GM21786 (cell line): Measurements from ENCODE around the gene SLC2A4.
"Not testable (repeated sequence)": the region's sequence is repeated elsewhere in the genome, so short reads cannot be mapped to it uniquely, and the experiment has no call there.

ENCODE experiments used
- ATAC-seq: cut with Tn5 transposase; IDR thresholded peaks from one replicate; pipeline ENCODE4 v1.9.1; 2021; ENCODE audit not compliant: unreplicated experiment

The SLC2A4 gene

DNA sequence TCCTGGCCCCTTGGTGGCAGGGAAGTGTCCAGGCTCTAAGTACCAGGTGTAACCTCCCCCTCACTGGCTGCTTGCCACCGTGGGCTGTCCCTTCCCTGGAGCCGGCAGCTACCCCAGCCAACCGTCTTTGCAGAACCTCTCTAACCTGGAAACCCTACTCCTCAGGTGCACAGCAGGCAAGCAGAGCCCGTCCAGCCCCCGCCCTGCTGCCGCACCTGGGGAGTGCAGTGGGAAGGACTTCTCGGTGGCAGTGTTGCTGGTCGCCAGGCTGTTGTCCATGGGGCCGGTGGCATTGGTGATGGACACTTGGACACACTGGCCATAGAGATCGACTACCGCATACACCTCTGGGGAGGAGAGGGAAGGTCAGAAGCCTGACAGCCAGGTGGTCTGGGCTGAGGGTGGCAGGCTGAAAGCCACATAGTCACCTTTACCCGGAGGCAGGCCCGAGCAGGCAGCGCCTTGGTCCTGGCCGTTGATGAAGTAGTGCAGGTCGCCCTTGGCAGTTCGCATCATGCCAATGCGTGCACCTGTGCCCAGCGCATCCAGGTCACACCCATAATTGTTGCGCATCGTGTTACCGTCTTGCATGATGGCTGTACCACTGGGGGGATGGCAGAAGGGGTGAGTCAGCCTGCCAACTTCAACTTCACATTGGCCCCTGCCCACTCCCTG is 41.1 kb downstream of the SLC2A4 start:
- no peak for ATAC-seq

DNA sequence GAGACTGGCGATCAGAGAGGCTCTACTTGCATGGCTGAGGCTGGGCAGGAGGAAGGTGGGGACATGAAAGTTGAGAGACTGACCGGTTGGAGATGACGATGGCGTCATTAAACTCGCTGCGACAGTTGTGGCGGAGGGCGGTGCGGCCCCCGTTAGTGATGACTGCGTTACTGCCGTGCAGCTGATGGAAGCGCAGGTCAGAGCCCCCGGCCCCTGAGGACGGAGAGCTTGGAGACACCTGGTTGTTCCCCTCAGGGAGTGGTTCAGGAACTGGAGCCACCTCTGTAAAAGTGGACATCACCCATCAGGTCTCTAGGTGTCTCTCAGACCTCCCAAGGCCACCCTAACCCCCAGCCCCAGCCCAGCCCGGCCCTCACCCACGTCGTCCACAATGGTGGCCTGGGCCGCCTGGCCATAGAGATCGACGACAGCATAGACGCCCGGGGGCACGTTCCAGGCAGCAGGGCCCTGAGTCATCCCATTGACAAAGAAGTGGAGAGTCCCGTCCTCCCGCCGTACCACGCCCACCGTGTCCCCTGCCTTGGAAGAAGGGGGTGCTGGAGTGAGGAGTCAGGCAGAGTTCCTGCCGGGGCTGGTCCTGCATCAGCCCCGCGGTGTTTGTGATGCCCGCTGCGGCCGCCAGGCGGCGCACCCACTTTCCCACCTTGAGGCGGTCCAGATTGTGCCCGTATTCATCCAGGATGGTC is 42.4 kb downstream of the SLC2A4 start:
- ATAC-seq = no peak

DNA sequence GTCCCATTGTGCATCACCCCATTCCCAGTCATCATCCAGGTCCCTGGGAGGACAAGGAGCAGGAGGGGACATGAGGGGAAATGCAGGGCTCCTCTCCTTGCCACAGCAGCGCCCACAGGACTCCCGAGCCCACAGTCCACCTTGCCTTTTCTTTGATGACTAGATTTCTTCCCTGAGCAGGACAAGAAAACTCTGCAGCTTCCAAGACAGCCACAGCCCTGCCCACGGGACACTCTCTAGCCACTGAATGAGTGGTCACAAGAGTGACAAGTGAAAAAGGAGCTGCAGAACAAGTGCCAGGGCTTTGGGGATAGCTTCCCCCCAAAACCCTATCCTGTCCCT is 42.9 kb downstream of the SLC2A4 start:
- ATAC-seq = no peak

DNA sequence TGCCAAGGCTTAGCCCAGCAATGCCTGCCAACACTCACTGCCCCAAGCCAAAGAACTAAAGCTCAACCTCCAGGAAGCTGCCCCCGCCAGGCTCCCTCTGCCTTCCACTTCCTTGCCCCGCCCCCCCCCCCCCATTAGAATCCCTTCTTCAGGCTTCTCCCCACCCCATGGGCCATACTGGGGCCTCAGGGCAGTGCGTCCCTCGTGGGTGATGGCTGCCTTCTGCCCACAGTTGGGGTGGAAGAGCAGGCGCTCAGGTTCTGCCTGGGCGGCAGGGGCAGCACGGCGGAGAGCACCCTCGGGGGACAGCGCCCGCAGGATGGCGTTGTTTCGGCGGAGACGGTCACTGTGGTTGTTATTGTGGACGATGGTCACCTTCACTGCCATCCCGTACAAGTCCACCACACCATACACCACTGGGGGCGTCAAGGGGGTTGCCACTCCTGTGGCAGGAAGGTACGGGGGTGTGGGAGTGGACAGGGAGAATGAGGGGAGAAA is 43.6 kb downstream of the SLC2A4 start:
- ATAC-seq = no peak

DNA sequence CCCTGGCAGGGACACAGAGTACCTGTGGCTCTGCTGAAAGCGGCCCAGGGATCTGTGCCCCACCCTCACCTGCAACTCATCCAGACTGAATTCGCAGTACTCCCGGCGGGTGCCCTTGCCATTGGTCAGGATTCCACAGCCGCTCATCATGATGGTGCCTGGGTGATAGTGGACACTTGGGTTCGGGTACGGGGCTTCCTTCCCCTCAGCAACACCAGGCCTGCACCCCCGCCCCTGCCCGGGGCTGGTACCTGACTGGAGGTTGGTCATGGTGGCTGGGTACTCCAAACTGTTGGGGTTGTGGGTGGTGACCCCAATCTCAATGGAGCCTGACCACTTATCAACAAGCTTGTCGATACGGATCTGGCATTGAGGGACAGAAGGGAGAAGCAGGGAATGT is 44.7 kb downstream of the SLC2A4 start:
- ATAC-seq = no peak

DNA sequence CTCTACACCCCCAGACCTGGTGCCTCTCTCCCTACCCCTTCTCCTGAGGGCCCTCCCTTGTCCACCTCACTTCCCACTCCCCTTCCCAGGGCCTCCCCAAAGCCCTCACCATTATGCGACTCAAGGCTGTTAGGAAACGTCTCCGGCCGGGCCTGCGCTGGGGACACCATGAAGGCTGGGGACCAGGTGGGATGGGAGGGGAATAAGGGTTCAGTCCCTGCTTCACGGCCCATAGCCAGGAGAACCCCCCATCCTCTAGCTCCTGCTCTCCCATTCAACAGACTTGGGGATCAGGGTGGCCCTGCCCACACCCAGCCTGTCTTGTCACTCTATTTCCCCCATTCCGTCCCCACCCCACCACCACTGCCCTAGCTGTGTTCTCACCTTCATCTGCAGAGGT is 45.5 kb downstream of the SLC2A4 start:
- ATAC-seq = no peak

DNA sequence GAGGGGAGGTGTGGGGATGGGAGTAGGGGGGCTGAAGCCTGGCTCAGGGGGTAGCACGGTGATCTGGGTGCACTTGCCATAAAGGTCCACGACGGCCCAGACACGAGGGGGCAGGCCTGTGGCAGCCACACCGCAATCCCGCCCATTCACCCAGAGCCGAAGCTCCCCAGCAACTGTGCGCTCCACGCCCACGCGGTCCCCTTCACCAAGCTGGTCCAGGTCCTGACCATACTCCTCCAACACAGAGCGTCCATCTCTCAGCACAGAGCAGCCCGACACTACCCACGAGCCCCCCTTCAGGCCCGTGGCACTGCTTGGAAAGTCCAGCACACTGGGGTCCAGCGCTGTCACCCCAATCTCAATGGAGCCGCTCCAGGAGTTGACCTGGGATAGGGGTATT is 46.0 kb downstream of the SLC2A4 start:
- ATAC-seq = no peak

DNA sequence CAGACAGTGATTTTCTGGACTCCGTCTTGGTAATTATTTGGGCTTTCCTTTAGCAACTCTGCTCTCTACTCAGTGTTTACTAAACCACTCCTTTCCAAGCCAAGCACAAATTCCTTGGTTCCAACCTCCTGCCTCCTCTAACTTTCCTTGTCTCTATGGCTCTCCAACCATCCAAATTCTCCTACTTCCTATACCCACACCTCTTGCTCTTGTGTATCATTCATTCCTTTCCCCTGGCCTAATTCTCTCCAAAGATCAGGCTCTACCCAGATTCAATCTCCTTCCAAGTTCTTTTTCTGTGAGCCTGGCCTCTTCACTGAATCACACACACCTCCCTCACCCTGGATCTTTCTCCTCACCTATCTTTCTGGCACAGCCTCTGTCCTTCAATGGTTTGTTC is 46.5 kb downstream of the SLC2A4 start:
- ATAC-seq = no peak

DNA sequence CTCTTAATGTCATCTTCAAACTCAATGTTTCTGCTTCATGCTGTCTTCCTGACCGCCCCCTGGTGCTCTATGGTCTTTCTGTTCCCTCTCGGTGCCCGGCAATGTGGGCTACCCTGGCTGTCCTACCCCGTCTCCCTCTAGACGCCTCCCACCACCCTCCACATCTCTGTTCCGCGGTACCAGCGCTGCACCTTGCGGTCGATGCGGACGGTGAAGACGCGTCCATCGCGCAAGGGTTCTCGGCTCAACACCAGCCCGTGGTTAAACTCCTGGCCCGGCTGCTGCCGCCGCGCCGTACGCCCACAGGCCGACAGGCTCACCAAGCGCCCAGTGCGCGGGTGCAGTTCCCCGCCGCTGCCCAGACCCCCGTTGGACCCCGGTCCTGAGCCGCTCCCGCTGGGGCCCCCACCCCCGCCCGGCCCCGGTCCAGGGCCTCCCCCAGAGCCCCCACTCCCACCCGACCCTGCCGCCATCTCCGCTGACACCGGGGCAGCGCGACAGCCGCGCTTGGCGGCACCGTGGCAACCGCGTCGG is 47.4 kb downstream of the SLC2A4 start, which contains the start of gene NEURL4:
NEURL4 (minus strand) TSS at position 496 of the 534 bp plus-strand sequence; CDS start at position 473, 23 bp downstream.
- no peak for ATAC-seq

DNA sequence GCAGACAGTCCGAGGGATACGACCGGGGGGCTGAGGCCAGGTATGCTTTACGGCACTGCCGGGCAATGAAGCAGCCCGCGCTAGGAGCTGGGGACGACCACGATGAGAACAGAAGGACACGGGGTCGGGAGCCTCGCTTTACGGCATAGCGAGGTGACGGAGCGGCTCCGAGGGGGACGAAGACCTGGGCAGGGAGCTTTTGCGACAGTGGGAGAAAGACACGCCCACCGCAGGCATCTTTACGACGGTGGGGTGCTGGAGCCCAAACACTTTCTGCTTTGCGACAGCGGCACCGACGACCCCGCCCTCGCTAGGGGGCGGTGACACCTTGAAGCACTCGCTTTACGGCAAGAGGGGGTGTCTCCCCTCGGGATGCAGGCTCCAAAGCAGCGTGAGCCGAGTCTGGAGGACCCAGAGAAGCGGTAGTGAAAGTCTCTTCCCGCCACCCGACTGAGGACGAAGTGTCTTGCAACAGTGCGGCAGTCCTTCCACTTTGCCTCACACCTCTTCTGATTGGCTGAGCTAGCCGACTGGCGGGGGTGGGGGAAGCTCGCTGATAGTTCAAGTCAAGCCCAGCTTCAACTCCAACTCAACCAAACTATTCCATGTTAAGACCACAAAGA is 48.0 kb downstream of the SLC2A4 start:
- peak; percentile 49 for ATAC-seq

DNA sequence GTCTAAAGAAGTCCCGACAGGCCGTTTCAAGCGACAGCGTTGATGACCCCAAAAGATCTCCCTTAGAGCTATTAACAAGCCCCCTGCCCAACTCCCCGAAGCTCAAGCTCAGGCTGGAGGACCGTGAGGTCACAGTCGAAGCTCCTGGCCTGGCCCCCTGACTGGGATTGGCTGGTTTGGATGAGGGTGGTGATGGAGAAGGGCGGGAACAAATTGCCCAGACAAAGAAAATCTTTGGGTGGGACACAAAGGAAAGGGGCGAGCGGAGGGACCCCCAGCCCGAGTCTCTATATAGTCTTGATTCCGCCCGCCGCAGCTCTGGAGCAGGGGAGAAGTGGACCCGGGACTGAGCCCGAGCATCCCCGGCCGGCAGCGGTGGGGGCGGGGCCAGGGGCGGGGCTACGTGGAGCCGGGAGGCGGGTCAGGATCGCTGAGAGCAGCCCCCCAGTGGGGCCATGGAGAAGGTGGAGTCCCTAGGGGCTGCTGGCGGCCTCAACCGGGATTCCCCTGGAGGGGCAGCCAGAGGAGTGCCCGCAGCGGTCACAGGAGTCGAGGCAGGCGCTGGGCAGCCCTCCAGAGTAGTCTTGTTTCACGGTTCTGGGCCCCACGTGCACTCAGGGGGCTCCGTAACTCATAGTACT is 48.6 kb downstream of the SLC2A4 start:
- peak; percentile 38 for ATAC-seq

DNA sequence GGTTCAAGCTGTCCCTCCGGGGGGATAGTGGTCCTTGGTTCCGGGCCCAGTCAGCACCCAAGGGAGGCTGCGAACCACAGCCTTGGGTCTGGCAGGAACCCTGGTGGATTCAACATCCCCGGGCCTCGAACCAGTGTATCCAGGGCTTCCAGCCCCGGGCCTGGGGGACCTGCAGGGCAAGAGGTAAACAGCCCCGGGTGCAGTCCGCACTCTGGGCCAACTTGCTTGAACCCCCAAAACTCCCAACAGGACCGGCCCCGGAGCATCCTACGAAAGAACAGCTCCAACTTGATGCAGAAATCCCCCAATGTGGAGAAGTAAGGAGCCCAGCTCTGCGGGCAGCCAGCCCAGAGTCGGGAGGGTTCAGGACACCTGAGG is 49.1 kb downstream of the SLC2A4 start:
- no peak for ATAC-seq

DNA sequence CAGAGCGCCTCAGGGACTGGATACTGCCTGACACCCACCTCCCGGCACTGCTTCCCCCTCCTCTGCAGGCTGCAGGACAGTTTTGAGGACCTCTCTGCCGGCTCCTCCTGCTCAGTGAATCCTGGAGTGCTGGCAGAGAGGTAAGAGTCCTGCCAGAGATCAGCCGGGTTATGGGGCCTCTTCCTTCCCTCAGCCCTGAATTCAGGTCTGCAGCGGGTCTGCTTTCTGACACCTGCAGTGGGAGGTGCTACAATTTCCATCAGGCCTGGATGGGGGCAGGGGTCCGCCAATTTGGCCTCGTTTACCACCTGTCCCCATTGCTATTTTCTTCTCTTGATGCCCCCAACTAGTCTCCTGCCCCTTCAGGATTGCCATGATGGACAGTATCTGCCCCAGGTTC is 50.6 kb downstream of the SLC2A4 start:
- ATAC-seq = no peak

DNA sequence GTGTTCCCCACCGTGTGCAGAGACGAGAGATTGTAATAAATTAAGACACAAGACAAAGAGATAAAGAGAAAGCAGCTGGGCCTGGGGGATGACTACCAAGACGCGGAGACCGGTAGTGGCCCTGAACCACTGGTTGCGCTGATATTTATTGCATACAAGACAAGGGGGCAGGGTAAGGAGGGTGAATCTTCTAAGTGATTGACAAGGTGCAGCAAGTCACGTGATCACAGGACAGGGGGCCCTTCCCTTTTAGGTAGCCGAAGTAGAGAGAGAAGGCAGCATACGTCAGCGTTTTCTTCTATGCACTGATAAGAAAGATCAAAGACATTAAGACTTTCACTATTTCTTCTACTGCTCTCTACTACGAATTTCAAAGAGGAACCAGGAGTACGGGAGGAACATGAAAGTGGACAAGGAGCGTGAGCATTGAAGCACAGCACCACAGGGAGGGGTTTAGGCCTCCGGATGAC is 51.1 kb downstream of the SLC2A4 start:
- not testable (repeated sequence) for ATAC-seq

DNA sequence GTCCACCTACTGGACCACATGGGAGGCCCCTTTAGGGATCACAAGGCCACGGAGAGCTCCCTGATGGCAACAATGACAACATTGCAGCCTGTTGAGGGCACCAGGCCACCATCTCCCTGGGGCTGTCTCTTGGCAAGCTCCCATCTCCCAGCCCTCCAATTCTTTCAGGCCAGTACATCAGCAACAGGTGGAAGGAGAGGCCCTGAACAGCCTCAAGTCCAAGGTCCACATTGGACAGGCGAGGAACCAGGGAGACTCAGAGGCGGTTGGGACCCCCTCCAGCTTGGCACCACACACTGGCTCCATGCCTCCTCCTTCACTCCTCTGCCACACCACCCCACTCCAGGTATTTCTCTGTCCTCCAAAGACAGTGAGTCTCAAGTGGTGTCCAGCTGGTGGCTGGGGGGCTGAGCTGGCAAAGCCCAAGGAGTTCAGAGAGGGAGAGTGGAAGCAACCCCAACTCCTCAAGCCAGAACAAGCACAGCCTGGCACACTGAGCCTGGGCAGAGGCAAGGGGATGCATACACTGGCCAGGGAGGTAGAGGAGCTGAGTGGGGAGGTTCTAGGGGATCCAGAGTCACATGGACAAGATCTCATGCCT is 53.5 kb downstream of the SLC2A4 start:
- ATAC-seq = no peak

DNA sequence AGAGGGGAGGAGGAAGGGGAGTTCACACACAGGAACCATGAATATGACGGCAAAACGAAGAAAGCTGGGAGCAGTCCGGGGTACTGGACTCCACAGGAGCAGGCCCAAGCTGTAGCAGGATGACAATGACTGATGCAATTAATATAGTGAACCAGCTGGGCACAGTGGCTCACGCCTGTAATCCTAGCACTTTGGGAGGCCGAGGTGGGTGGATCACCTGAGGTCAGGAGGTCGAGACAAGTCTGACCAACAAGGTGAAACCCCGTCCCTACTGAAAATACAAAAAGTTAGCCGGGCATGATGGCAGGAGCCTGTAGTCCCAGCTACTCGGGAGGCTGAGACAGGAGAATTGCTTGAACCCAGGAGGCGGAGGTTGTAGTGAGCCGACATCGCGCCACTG is 54.2 kb downstream of the SLC2A4 start:
- not testable (repeated sequence) for ATAC-seq

DNA sequence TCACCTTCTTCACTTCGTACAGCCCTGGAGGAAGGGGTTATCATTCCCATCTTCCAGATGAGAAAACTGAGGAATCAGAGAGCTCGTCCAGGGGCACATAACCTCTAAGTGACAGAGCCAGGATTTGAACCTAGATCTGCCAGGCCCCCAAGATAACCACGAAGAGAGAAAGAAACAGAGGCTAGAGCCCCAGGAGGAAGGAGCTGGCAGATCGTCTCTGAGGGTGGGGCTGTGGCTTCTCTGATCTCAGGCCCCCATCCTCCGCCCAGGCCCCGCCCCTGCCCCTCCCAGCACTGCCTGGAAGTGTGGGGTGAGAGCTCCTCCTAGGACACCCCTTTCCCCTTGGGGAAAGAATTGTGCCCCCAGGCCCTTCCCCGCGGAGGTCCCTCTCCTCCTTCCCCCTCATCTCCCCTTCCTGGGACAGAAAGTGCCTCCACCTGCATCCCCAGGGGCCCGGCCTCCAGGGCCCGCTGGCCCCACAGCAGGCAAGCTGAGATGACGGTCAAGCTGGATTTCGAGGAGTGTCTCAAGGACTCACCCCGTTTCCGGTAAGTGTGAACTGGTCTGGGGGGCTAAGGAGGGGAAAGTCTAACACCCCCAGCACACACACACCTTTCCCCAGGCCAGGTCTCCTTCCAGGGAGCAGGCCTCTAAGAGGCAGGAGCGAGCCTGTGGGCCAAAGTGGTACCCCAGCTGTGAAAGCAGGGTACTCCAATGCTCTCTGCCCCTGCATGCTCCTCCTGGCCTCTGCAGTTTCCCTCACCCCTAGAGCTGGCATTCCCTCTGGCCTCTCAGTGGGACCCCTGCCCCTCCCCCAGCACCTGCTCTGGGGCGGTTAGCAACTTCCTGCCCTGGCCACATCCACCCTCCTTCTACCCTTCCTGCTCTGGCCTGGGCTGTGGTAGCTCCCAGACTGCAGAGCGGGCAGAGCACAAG is 55.0 kb downstream of the SLC2A4 start, which contains the start of gene ACAP1:
ACAP1 (plus strand) TSS at position 290 of the 936 bp plus-strand sequence; CDS start at position 496, 206 bp downstream.
- peak; percentile 69 for ATAC-seq

DNA sequence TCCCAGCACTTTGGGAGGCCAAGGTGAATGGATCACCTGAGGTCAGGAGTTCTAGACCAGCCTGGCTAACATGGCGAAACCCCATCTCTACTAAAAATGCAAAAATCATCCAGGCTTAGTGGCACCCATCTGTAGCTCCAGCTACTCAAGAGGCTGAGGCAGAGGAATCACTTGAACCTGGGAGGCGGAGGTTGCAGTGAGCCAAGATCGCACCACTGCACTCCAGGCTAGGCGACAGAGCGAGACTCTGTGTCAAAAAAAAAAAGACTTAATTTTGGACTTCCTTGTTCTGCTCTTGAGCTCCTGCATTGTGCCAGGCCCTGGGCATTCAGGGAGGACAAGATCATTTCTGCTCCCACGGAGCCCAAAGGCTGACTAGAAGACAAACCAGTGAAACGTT is 56.1 kb downstream of the SLC2A4 start:
- ATAC-seq = not testable (repeated sequence)
